Neural crest cell (in vitro differentiated cells): Measurements from ENCODE around the gene ASTN1. TPM values are rescaled to one million over a fixed set of nuclear protein-coding genes. Genes with fewer than 3 reads are reported as not detected.

ENCODE experiments used
- DNase-seq: peaks from one replicate; pipeline ENCODE4 v3.0.0; 2021; ENCODE audit warnings: low read depth, mixed read lengths, low spot score
- H3K27ac Mint-ChIP-seq: one replicate; pipeline ENCODE4 v1.8.0; 2021; ENCODE audit warnings: mild to moderate bottlenecking, mixed read lengths; ENCODE audit not compliant: unreplicated experiment
- H3K27me3 Mint-ChIP-seq: 2 replicates; pipeline ENCODE4 v1.8.0; 2021; ENCODE audit warnings: low read depth, mild to moderate bottlenecking, mixed read lengths
- H3K36me3 Mint-ChIP-seq: 2 replicates; pipeline ENCODE4 v1.8.0; 2021; ENCODE audit warnings: low read depth, mild to moderate bottlenecking, mixed read lengths
- H3K4me1 Mint-ChIP-seq: 2 replicates; pipeline ENCODE4 v1.8.0; 2021; ENCODE audit warnings: mixed read lengths
- H3K4me3 Mint-ChIP-seq: one replicate; pipeline ENCODE4 v1.8.0; 2021; ENCODE audit warnings: mild to moderate bottlenecking, mixed read lengths
- H3K9me3 Mint-ChIP-seq: 2 replicates; pipeline ENCODE4 v1.8.0; 2021; ENCODE audit warnings: mixed read lengths
- total RNA-seq: library from RNA; stranded (reverse); gene quantifications from 2 replicates; pipeline ENCODE4 v1.2.1, GENCODE V29; 2021
- TF ChIP-seq, protein P1 (sequence below): fragments of 200-600 bp; sonication (generic); conservative IDR thresholded peaks from 2 replicates; pipeline ENCODE4 v1.5.0; 2021; ENCODE audit warnings: antibody characterized with exemption, mild to moderate bottlenecking

ASTN1 gene
- total RNA-seq, 1 donor from 2014 or later: 21.8 TPM

DNA sequence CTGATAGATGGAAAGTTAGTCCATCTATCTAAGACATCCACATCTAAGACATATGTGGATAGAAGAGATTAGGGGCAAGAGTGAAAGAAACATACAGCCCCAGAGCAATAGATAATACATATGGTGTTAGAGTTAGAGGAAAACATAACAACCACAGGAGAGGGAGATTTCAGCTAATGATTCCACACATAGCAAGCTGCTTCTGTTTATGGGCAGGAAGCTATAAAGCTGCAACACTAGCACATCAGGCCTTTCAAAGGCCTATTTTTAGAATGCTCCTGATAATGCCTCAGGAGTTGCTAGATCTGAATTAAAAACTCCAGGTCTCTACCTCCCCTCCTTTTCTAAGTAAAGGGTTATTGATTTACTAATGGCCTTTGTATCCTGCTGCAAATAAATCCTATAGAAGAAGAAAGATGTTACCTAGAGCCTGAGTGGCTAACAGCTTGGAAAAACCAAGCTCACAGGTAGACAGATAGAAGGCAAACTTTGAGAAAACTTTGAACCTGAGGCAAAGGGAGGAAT is 42.4 kb upstream of the ASTN1 start:
- TF ChIP-seq, protein P1, sequence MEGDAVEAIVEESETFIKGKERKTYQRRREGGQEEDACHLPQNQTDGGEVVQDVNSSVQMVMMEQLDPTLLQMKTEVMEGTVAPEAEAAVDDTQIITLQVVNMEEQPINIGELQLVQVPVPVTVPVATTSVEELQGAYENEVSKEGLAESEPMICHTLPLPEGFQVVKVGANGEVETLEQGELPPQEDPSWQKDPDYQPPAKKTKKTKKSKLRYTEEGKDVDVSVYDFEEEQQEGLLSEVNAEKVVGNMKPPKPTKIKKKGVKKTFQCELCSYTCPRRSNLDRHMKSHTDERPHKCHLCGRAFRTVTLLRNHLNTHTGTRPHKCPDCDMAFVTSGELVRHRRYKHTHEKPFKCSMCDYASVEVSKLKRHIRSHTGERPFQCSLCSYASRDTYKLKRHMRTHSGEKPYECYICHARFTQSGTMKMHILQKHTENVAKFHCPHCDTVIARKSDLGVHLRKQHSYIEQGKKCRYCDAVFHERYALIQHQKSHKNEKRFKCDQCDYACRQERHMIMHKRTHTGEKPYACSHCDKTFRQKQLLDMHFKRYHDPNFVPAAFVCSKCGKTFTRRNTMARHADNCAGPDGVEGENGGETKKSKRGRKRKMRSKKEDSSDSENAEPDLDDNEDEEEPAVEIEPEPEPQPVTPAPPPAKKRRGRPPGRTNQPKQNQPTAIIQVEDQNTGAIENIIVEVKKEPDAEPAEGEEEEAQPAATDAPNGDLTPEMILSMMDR: no peak
- DNase-seq: no peak
- Mint-ChIP-seq H3K27me3 (no peaks in the 10 kb centered on the region), H3K4me3 (no peak overlapping the region), H3K4me1 (peaks cover 35% of the 10 kb centered on the region), H3K36me3 (no peaks in the 10 kb centered on the region), H3K9me3 (peaks cover 2% of the 10 kb centered on the region), H3K27ac (no peak overlapping the region)

DNA sequence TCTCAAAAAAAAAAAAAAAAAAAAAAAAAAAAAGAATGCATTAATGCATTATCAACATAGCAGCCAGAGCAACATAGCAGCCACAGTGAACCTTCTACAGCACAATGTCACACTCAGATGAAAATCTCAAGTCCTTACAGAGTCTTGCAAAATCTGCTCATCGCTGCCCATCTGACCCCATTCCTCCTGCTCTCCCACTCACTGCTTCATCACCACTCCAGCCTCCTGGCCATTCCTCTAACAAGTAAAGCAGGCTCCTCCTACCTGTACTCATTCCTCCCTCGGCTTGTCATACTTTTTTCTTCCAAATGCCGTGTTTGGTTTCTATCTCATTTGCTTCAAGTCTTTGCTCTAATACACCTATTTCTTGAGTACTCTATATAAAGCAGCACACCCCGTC is 35.8 kb upstream of the ASTN1 start:
- H3K9me3 Mint-ChIP-seq: peaks cover 2% of the 10 kb centered on the region
- no peak overlapping the region for H3K27ac Mint-ChIP-seq
- H3K27me3 Mint-ChIP-seq: no peaks in the 10 kb centered on the region
- peaks cover 15% of the 10 kb centered on the region for H3K4me1 Mint-ChIP-seq
- TF ChIP-seq, protein P1: no peak
- H3K36me3 Mint-ChIP-seq: no peaks in the 10 kb centered on the region
- H3K4me3 Mint-ChIP-seq: no peak overlapping the region
- DNase-seq: no peak

DNA sequence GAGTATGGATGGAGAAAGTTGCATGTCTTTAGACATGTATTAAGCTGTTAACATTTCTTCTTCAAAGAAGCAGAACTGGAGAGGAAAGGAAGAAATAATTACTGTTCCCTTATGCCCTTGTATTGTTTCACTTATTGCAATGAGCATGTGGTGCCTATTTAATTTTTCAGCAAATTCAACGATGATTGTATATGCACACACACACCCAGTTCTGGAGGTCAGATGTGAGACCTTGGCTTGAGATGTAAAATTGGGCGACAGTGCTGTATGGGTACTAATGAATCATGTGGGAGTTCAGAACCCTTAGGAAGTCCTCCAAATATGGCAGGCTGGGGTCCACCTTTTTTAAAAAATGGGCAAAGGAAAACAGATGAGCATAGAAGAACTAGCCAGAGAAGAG is 33.7 kb upstream of the ASTN1 start:
- H3K9me3 Mint-ChIP-seq: no peaks in the 10 kb centered on the region
- no peak for DNase-seq
- H3K36me3 Mint-ChIP-seq: no peaks in the 10 kb centered on the region
- H3K27me3 Mint-ChIP-seq: no peaks in the 10 kb centered on the region
- H3K4me1 Mint-ChIP-seq: peaks cover 15% of the 10 kb centered on the region
- H3K27ac Mint-ChIP-seq: no peak overlapping the region
- TF ChIP-seq, protein P1: no peak
- H3K4me3 Mint-ChIP-seq: no peak overlapping the region

DNA sequence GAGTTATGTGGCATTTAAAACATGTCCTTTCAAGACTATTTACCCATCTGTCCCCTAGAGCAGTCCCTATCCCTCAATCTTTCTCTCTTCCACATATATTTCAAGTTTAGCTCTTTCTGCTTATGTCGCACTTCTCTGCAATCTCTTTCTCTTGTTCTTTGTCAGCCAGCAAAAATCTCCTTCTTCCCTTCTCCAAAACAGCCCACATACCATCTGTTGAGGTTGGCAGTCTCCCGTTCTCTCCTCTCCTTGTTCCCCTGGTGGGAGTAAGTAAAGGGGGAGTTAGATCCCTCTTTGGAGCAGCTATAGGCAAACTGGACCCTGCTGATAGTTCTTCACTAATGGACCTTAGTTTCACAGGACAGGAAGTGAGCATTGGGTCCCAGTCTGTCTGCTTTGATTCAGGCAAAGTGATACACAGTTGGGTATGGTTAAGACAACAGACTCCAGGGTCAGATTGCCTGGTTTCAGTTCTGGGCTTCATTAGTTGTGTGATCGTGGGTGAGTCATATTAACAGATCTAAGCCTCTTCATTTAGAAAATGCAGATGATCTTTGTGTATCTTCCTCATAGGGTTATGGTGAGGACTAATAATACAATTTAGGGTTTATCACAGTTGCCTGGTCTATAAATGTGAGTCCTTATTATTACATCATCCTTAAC is 25.9 kb upstream of the ASTN1 start:
- H3K27me3 Mint-ChIP-seq: peaks cover 3% of the 10 kb centered on the region
- H3K9me3 Mint-ChIP-seq: peaks cover 3% of the 10 kb centered on the region
- DNase-seq: no peak
- TF ChIP-seq, protein P1: no peak
- no peak overlapping the region for H3K4me3 Mint-ChIP-seq
- peaks cover 2% of the 10 kb centered on the region for H3K4me1 Mint-ChIP-seq
- H3K36me3 Mint-ChIP-seq: no peaks in the 10 kb centered on the region
- no peak overlapping the region for H3K27ac Mint-ChIP-seq

DNA sequence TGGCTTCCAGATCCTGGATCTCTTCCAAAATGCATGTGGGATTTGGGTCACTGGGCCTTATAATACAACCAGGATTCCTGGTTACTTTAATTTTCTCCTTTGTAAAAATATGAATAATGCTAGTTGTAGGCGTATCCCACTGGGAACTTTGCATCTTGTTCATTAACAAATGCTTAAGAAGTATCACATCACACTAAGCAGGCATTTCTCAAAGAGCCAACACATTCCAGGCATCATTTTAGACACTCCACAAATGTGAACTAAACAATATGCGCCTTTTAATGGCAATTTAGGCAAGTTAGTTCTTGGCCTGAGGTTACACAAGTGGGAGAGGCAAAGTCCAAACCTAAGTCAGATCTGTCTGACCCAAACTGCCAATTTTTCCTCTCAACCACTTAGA is 22.1 kb upstream of the ASTN1 start:
- Mint-ChIP-seq H3K27ac (no peak overlapping the region), H3K4me1 (peaks cover 8% of the 10 kb centered on the region), H3K36me3 (no peaks in the 10 kb centered on the region), H3K27me3 (peaks cover 11% of the 10 kb centered on the region), H3K4me3 (no peak overlapping the region), H3K9me3 (peaks cover 6% of the 10 kb centered on the region)
- no peak for DNase-seq
- TF ChIP-seq, protein P1: no peak
